Measurements from ENCODE around the gene TTC34. TPM values are rescaled to one million over a fixed set of nuclear protein-coding genes. Genes with fewer than 3 reads are reported as not detected.

TTC34 gene
- total RNA-seq, 2 donors from 2014 or later, result 0.43 to 0.88 TPM

DNA sequence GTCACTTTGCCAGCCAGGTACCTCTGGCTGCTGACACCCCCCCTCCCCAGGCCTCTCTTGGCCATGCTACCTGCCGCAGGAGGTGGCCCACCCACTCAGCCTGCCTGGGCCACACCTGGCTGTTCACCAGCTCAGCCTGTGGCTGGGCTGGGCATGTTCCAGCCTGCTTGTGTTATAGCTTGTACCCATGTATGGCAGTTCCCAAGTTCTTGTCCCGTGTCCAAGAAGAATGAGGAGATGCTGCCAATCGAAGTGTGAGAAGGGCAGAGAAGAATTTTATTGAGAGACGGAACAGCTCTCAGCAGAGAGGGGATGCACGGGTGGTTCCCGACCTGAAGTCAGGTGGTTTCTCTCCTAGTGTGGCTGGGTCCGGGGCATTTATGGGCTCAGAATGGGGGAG lies 164.8 kb downstream of the TTC34 start:
- no peak overlapping the region for H3K27ac Mint-ChIP-seq

DNA sequence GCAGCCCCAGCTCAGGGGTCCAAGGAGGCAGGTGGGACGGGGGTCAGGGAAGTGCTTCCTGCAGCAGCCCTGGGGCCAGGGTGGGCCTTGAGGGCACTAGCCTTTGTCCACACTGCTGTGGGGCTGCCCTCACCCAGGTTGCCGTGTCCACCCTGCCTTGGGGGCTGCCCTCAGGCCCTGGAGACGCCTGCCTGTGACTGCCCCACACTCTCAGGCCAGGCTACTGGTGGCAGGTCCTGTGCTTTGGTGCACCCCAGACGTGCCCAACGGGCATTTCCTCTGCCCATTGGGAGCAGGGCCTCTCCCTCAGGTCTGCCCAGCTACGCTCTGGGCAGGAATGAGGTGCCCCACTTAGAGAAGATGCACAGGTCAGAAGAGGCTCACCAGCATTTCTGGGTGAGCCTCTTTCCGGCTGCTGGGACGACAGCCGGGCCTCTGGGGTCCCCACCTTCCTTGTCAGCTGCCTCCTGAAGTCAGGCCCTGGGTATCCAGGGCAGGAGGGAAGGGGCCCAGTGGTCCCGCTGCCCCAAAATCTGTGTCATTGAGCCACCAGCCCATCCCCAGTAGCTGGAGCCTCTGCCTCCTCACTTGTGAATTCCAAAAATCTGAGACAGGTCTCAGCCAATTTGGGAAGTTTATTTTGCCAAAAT lies 166.0 kb downstream of the TTC34 start:
- Mint-ChIP-seq H3K4me3 (no peak overlapping the region), H3K9me3 (peaks cover 7 to 9% of the 10 kb centered on the region in 2 donors), H3K36me3 (ENCODE audit: insufficient read depth in 2 of 2) (peaks cover 7 to 9% of the 10 kb centered on the region in 2 donors), H3K27me3 (ENCODE audit: low read depth) (peaks cover 22% of the 10 kb centered on the region), H3K4me1 (ENCODE audit: low read depth) (no peaks in the 10 kb centered on the region), H3K27ac (no peak overlapping the region)
- DNase-seq (no peak), ATAC-seq (replicated peaks in 1 of 2) (no peak)

More for the DNA sequence above, 164.8 kb downstream of the TTC34 start:
- peaks cover 3 to 6% of the 10 kb centered on the region in 2 donors for H3K36me3 Mint-ChIP-seq (ENCODE audit: insufficient read depth in 2 of 2)
- peaks cover 4 to 5% of the 10 kb centered on the region in 2 donors for H3K9me3 Mint-ChIP-seq
- no peak overlapping the region for H3K4me3 Mint-ChIP-seq
- peaks cover 13% of the 10 kb centered on the region for H3K27me3 Mint-ChIP-seq (ENCODE audit: low read depth)
- H3K4me1 Mint-ChIP-seq (ENCODE audit: low read depth), result no peaks in the 10 kb centered on the region
- ATAC-seq (replicated peaks in 1 of 2) (no peak), DNase-seq (no peak)

DNA sequence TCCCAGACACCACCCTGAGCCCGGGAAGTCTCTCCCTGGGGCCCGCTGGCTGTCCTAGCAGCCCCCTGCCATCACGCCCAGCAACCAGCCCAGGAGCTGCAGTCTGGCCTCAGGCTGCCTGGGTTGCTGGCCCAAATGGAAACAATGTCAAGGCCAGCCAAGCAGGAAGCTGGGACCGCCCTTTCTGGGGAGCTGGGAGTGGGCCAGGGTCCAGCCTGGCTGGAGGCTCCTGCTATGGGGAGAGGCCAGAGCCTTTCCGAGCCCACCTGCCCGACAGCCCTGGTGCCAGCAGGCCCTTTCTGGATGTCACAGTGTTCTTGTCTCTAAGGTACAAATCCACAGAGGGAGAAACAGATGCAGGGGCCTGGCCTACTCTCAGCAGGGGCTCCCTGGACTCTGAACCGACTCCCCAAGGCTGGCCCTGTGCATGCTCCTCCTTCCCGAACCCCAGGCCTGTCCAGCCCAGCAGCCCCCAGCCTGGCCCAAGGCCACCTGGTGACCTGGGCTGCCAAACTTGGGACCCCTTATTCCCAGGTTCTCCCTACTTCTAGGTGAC lies 167.5 kb downstream of the TTC34 start:
- ATAC-seq (replicated peaks in 1 of 2), result no peak
- no peak overlapping the region for H3K27ac Mint-ChIP-seq
- DNase-seq, result no peak
- peaks cover 7 to 12% of the 10 kb centered on the region in 2 donors for H3K9me3 Mint-ChIP-seq
- H3K27me3 Mint-ChIP-seq (ENCODE audit: low read depth), result peaks cover 33% of the 10 kb centered on the region
- H3K36me3 Mint-ChIP-seq (ENCODE audit: insufficient read depth in 2 of 2), result peaks cover 11% of the 10 kb centered on the region in 2 donors
- H3K4me1 Mint-ChIP-seq (ENCODE audit: low read depth), result no peaks in the 10 kb centered on the region
- no peak overlapping the region for H3K4me3 Mint-ChIP-seq

DNA sequence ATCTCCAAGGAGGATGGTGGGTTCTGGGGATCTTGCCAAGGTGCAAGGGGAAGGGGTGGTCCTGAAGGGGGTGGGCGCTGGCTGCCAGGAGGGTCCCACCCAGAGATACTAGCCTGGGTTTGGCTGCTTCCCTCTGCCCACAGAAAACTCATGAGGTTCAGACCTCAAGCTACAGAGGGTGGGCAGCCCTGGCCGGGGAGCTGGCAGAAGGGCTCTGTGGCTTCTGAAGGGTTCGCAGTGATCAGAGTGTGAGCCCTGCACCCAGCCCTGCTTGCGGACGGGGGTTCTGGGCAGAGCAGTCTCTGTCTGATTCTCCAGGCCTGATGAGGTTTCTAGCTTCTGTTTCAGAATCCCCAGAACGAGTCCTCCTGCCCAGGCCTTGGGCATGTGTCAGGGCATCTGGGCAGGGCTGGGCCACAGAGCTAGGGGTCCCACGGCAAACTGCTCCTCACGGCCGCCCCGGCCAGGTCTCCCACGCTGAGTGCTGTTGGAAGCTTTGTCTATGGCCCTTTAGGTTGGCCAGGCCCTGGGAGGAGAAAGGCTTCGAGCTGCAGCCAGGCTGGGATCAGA lies 168.0 kb downstream of the TTC34 start:
- Mint-ChIP-seq H3K4me3 (no peak overlapping the region), H3K9me3 (peaks cover 7 to 12% of the 10 kb centered on the region in 2 donors), H3K27me3 (ENCODE audit: low read depth) (peaks cover 33% of the 10 kb centered on the region), H3K27ac (no peak overlapping the region), H3K4me1 (ENCODE audit: low read depth) (no peaks in the 10 kb centered on the region), H3K36me3 (ENCODE audit: insufficient read depth in 2 of 2) (peaks cover 11% of the 10 kb centered on the region in 2 donors)
- no peak for ATAC-seq (replicated peaks in 1 of 2)
- DNase-seq, result no peak

DNA sequence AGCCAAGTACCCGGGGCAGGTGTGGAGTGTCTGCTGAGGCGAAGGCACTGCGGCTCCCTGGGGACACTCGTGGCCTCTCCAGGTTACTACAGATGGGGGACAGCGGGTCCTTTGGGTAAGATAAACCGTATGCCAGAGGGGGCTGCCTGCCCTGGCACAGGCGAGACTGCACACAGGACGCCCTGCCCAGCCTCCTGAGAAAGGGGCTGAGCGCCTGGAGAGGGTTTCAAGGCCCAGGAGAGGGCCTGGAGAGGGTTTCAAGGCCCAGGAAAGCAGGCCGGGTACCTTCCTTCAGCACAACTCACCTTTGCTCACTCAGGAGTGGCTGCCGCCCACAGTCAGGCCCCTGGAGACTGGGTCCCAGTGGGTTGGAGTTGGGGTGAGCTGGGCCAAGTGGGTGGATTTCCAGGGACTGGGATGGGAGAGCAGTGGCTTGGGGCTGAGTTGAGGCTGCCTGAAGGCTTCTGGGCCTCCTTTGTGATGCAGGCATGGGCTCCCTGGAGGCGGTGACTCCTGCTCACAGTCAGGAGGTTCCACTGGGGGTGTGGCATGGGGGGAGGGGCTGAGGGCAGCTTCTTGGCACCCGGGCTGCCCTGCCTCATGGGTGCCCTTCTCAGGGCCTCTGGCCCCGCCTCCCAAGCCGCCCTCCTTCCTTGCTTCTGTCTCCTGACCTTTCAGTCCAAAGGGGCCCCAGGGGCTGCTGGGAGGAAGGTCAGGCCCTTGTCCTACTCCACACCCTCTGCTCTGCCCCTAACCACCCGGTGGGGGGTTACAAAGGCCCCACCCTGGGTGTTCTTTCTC lies 168.7 kb downstream of the TTC34 start, which contains the start of gene MMEL1:
Gene MMEL1, minus strand, starts transcription at position 456 of the 801 bp plus-strand sequence. CDS start 3,532 bp downstream, outside the sequence.
- Mint-ChIP-seq H3K9me3 (peaks cover 7 to 12% of the 10 kb centered on the region in 2 donors), H3K4me1 (ENCODE audit: low read depth) (no peaks in the 10 kb centered on the region), H3K27me3 (ENCODE audit: low read depth) (peaks cover 34% of the 10 kb centered on the region), H3K36me3 (ENCODE audit: insufficient read depth in 2 of 2) (peaks cover 11% of the 10 kb centered on the region in 2 donors), H3K27ac (no peak within 1 kb of the TSS), H3K4me3 (no peak within 1 kb of the TSS)
- ATAC-seq (replicated peaks in 1 of 2), result no peak
- DNase-seq, result no peak

DNA sequence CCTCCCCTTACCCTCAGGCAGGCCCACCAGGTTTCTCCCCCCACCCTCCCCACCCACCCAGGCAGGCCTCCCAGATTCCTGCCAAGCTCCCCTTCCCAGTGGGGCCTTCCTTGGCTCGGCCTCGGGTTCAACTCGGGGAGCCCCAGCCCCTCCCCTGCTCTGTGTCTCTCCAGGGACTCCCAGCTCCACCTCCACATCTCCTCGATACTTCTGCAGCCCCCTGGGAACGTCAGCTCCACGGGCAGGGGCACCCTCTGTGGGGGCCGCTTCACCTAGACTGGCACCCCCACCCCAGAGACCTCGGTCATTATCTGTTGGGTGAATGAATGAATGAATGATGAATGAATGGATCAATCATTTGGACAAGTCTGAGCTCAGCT lies 169.5 kb downstream of the TTC34 start:
- Mint-ChIP-seq H3K4me3 (no peak overlapping the region), H3K36me3 (ENCODE audit: insufficient read depth in 2 of 2) (peaks cover 11% of the 10 kb centered on the region in 2 donors), H3K9me3 (peaks cover 6 to 11% of the 10 kb centered on the region in 2 donors), H3K27ac (no peak overlapping the region), H3K27me3 (ENCODE audit: low read depth) (peaks cover 38% of the 10 kb centered on the region), H3K4me1 (ENCODE audit: low read depth) (no peaks in the 10 kb centered on the region)
- ATAC-seq (replicated peaks in 1 of 2), result no peak
- no peak for DNase-seq

DNA sequence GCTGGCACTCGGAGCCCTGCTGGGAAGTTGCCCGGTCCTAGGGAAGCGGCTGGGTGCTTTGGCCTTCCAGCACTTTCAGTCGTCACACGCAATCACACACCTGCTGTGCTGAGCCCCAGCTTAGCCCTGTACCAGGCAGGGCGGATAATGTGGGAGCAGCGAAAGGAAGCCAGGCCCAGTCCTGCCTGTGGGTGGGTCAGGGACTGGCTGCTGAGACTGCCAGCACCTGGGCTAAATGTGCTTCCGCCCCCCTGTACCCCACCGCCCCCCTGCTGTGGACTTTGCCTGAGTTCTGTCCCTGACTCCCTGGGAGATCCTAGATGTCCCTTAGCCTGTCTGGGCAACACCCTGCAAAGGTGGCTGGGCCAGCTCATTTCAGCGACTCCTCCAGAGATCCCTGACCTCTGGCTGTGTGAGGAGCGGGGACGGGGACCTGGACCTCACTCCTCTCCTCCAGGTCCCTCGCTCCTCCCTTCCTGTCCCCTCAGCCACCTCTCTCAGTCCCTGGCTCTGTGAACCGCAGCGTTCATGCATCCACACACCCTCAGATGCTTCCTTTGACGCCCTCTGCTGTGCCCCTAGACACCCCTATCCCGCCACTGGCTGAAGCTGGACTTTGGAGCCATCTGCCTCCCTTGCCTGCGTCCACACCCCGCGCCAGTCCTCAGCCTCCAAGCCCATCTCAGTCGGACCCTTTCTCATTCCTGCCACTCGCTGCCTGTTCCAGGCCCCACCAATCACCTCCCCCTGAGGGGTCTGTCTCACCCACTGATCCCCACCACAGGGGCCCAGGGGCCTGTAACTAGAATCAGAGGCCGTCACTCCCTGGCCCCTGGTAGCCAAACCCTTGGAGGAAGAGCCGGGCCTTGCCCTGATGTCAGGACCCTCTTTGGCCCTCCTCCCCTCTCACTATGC lies 170.1 kb downstream of the TTC34 start:
- Mint-ChIP-seq H3K27ac (no peak overlapping the region), H3K36me3 (ENCODE audit: insufficient read depth in 2 of 2) (peaks cover 8 to 9% of the 10 kb centered on the region in 2 donors), H3K9me3 (peaks cover 3 to 8% of the 10 kb centered on the region in 2 donors), H3K27me3 (ENCODE audit: low read depth) (peaks cover 40% of the 10 kb centered on the region), H3K4me1 (ENCODE audit: low read depth) (no peaks in the 10 kb centered on the region), H3K4me3 (no peak overlapping the region)
- ATAC-seq (replicated peaks in 1 of 2) (no peak), DNase-seq (no peak)

DNA sequence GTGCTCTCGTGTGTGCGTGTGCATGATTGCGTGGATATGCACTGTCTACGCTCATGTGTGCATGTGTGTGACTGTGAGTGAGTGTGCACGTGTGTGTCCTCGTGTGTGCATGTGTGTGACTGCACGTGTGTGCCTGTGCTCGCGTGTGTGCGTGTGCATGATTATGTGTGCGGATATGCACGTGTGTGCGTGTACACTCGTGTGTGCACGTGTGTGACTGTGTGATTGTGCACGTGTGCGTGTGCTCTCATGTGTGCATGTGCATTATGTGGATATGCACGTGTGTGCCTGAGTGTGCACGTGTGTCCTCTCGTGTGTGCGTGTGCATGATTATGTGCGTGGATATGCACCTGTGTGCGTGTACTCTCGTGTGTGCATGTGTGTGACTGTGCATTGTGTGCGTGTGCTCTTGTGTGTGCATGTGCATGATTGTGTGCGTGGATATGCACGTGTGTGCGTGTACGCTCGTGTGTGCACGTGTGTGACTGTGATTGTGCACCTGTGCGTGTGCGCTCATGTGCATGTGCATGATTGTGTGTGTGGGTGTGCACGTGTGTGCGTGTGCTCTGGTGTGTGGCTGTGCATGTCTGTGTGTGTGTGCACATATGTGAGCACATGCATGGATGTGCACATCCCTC lies 170.9 kb downstream of the TTC34 start:
- peaks cover 3 to 8% of the 10 kb centered on the region in 2 donors for H3K9me3 Mint-ChIP-seq
- H3K27ac Mint-ChIP-seq, result no peak overlapping the region
- no peak for ATAC-seq (replicated peaks in 1 of 2)

DNA sequence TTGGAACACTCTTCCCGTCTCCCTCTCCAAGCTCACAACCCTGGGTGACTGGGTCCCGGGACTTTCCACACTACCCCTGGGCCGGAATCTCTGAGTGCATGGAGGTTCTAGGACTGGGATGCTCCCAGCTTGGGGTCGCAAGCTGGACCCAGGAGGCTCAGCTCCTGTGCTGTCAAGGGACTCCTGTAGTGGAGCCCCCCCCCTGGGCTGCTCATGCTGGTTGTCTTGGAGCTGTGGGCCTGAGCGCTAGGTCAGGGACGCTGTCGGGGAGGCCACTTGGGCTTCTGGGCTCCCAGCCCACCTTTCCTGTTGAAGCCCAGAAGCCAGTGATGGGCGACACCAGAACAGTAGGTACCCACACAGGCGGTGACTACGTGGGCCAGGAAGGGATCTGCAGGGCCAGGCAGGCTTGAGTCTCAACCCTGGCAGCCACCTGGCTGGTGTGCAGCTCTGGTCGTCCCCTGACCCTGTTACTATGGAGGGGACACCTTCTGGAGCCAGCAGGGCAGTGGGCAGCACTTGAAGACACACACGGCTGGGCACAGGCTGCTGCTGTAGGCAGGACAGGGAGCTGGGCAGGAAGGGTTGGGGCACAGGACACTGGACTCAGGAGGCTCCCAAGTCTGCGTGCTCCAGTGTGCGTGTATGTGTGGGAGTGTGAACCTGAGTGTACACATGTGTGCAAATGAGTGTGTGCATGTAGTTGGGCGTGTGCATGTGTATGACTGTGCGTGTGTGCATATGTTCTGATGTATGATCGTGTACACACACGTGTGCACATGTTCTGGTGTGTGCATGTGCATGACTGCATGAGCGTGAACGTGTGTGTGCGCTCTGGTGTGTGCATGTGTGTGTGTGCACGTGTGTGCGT lies 171.6 kb downstream of the TTC34 start:
- Mint-ChIP-seq H3K4me3 (peak overlapping the region in 1 of 2 donors; percentile 36), H3K27me3 (ENCODE audit: low read depth) (peaks cover 53% of the 10 kb centered on the region), H3K27ac (no peak overlapping the region), H3K9me3 (peaks cover 3 to 8% of the 10 kb centered on the region in 2 donors), H3K36me3 (ENCODE audit: insufficient read depth in 2 of 2) (peaks cover 5 to 8% of the 10 kb centered on the region in 2 donors), H3K4me1 (ENCODE audit: low read depth) (no peaks in the 10 kb centered on the region)
- DNase-seq (no peak), ATAC-seq (replicated peaks in 1 of 2) (no peak)

More for the DNA sequence above, 170.9 kb downstream of the TTC34 start:
- H3K36me3 Mint-ChIP-seq (ENCODE audit: insufficient read depth in 2 of 2), result peaks cover 5 to 8% of the 10 kb centered on the region in 2 donors
- no peak for DNase-seq
- H3K4me1 Mint-ChIP-seq (ENCODE audit: low read depth), result no peaks in the 10 kb centered on the region
- no peak overlapping the region for H3K4me3 Mint-ChIP-seq
- H3K27me3 Mint-ChIP-seq (ENCODE audit: low read depth), result peaks cover 47% of the 10 kb centered on the region

DNA sequence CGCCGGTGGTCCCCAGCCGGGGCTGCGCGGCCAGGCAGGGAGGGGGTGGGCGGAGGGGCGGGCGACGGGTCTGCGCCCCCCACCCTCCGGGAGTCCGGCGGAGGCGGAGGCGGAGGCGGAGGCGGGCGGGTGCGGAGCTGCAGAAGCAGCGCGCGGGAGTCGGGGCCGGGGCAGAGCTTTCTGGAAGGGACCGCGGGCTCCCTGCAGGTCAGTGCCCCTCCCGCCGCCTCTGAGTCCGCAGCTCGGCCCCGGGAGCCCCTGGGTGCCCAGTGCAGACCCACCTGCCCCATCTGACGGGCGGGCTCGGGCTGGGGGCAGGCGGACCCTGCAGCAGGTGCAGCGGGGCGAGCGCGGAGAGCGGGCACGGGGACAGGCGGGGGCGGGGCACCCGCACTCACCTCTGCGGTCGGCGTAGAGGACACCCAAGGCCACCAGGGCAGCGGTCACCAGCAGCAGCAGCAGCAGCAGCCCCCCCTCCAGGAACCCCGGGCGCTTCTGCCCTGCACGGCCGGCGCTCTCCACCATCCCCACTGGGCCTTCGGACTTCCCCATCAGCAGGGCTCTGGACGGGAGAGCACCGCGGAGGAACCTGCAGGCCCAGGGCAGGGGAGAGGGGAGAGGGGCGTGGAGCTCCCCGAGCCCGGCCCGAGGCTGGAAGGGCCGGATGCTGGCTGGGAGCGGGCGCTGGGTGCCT lies 172.4 kb downstream of the TTC34 start:
- Mint-ChIP-seq H3K27ac (no peak overlapping the region), H3K4me1 (ENCODE audit: low read depth) (no peaks in the 10 kb centered on the region), H3K9me3 (peaks cover 3 to 8% of the 10 kb centered on the region in 2 donors), H3K4me3 (no peak overlapping the region), H3K36me3 (ENCODE audit: insufficient read depth in 2 of 2) (peaks cover 5 to 8% of the 10 kb centered on the region in 2 donors), H3K27me3 (ENCODE audit: low read depth) (peaks cover 58% of the 10 kb centered on the region)
- DNase-seq, result no peak
- no peak for ATAC-seq (replicated peaks in 1 of 2)
